SK-N-SH (cell line): ENCODE results near the gene C16orf74. TPM values are rescaled to one million over a fixed set of nuclear protein-coding genes. Genes with fewer than 3 reads are reported as not detected.

ENCODE experiments used
- CTCF ChIA-PET: fragments of 300-600, 350-600 bp; formaldehyde crosslinking; extraction: SDS; loops from one replicate; lab custom pipeline; 2021; lab: Yijun Ruan, JAX
- POLR2A ChIA-PET: fragments of 350-600 bp; sonication (Branson Sonifier 250); formaldehyde crosslinking; extraction: SDS; loops from one replicate; lab custom pipeline; 2020; ENCODE audit warnings: antibody characterized with exemption, inconsistent platforms; lab: Yijun Ruan, JAX
- DNase-seq: peaks from one replicate; pipeline ENCODE4 v3.0.0; 2012
- H2AFZ ChIP-seq: fragments of 200-600 bp; sonication (generic); 2 replicates; pipeline ENCODE4 v1.8.1; 2016; ENCODE audit warnings: antibody characterized with exemption, mild to moderate bottlenecking, low read depth
- H3F3A ChIP-seq: fragments of 200-600 bp; sonication (generic); replicated peaks from 2 replicates; pipeline ENCODE3; 2016; ENCODE audit warnings: antibody characterized with exemption, mild to moderate bottlenecking; ENCODE audit not compliant: insufficient read depth
- H3K27ac ChIP-seq, 2 experiments: fragments of 200-500 bp in 1 of 2; fragments of 200-600 bp in 1 of 2; sonication (Bioruptor generic) in 1 of 2; sonication (generic), shearing (Covaris generic) in 1 of 2; 2 replicates each; pipeline versions ENCODE4 v1.5.1 to v1.6.1; 2014 to 2016; ENCODE audit warnings: low read depth in 2 of 2, inconsistent platforms in 1 of 2, low read length in 1 of 2, mild to moderate bottlenecking in 1 of 2, mixed read lengths in 1 of 2
- H3K27me3 ChIP-seq: fragments of 200-600 bp; sonication (generic), shearing (Covaris generic); 2 replicates; pipeline ENCODE4 v1.6.1; 2016; ENCODE audit warnings: mixed run types; ENCODE audit not compliant: insufficient read depth
- H3K36me3 ChIP-seq, 2 experiments: fragments of 200-500 bp in 1 of 2; fragments of 200-600 bp in 1 of 2; sonication (Bioruptor generic) in 1 of 2; sonication (generic) in 1 of 2; replicated peaks in 1 of 2; 2 replicates each; pipeline versions ENCODE3 to v1.5.1; 2014 to 2016; ENCODE audit warnings: low read length in 1 of 2, mild to moderate bottlenecking in 1 of 2; ENCODE audit not compliant: insufficient read depth in 2 of 2, control insufficient read depth in 1 of 2
- H3K4me1 ChIP-seq, 2 experiments: fragments of 200-500 bp in 1 of 2; fragments of 200-600 bp in 1 of 2; sonication (Bioruptor generic) in 1 of 2; sonication (generic), shearing (Covaris generic) in 1 of 2; 2 replicates each; pipeline versions ENCODE4 v1.5.1 to v1.6.1; 2014 to 2016; ENCODE audit warnings: low read depth in 1 of 2, low read length in 1 of 2, mixed run types in 1 of 2; ENCODE audit not compliant: insufficient read depth in 2 of 2, control insufficient read depth in 1 of 2
- H3K4me2 ChIP-seq: fragments of 200-600 bp; sonication (generic), shearing (Covaris generic); 2 replicates; pipeline ENCODE4 v1.6.1; 2017; ENCODE audit warnings: mixed run types
- H3K4me3 ChIP-seq, 2 experiments: fragments of 200-500 bp in 1 of 2; fragments of 200-600 bp in 1 of 2; sonication (Bioruptor generic) in 1 of 2; sonication (generic), shearing (Covaris generic) in 1 of 2; 2 replicates each; pipeline versions ENCODE4 v1.5.1 to v1.8.1; 2014 to 2016; ENCODE audit warnings: low read depth in 2 of 2, inconsistent platforms in 1 of 2, low read length in 1 of 2, mild to moderate bottlenecking in 1 of 2, mixed read lengths in 1 of 2, moderate library complexity in 1 of 2
- H3K79me2 ChIP-seq: fragments of 200-600 bp; sonication (generic); 2 replicates; pipeline ENCODE4 v1.8.1; 2017; ENCODE audit warnings: mild to moderate bottlenecking; ENCODE audit not compliant: insufficient read depth
- H3K9ac ChIP-seq: fragments of 200-600 bp; sonication (generic); 2 replicates; pipeline ENCODE4 v1.6.1; 2017; ENCODE audit warnings: mixed run types
- H3K9me2 ChIP-seq: fragments of 200-600 bp; sonication (generic); 2 replicates; pipeline ENCODE4 v1.6.1; 2017; ENCODE audit warnings: mixed run types
- H3K9me3 ChIP-seq: fragments of 200-600 bp; sonication (generic); 2 replicates; pipeline ENCODE4 v1.6.1; 2017; ENCODE audit warnings: mixed run types, mild to moderate bottlenecking, moderate library complexity
- H4K20me1 ChIP-seq: fragments of 200-600 bp; sonication (generic); 2 replicates; pipeline ENCODE4 v1.6.1; 2017; ENCODE audit warnings: mild to moderate bottlenecking, mixed run types; ENCODE audit not compliant: insufficient read depth
- CHD2 ChIP-seq: fragments of 150-350 bp; IDR thresholded peaks from 2 replicates; pipeline ENCODE4 v1.6.1; 2018; ENCODE audit warnings: low read length; ENCODE audit not compliant: partially characterized antibody
- ELF1 ChIP-seq: IDR thresholded peaks from 2 replicates; pipeline ENCODE4 v1.4.0; 2012
- EP300 ChIP-seq, 2 experiments: IDR thresholded peaks; 2 replicates each; pipeline versions ENCODE4 v1.4.0 to v1.6.1; 2012; ENCODE audit warnings: borderline replicate concordance in 1 of 2, low read depth in 1 of 2, low read length in 1 of 2
- NFIC ChIP-seq: IDR thresholded peaks from 2 replicates; pipeline ENCODE4 v1.4.0; 2012; ENCODE audit warnings: borderline replicate concordance
- RAD21 ChIP-seq: IDR thresholded peaks from 2 replicates; pipeline ENCODE4 v1.6.1; 2012; ENCODE audit warnings: mild to moderate bottlenecking, low read length
- RCOR1 ChIP-seq: fragments of 150-350 bp; IDR thresholded peaks from 2 replicates; pipeline ENCODE4 v1.6.1; 2017; ENCODE audit warnings: antibody characterized with exemption, low read length
- TAF1 ChIP-seq: IDR thresholded peaks from 2 replicates; pipeline ENCODE4 v1.6.1; 2012; ENCODE audit warnings: low read depth, mild to moderate bottlenecking, low read length, moderate library complexity, borderline replicate concordance
- TCF12 ChIP-seq: IDR thresholded peaks from 2 replicates; pipeline ENCODE4 v1.4.0; 2012
- TEAD4 ChIP-seq: IDR thresholded peaks from 2 replicates; pipeline ENCODE4 v1.4.0; 2012; ENCODE audit warnings: mild to moderate bottlenecking, borderline replicate concordance; ENCODE audit not compliant: insufficient read depth
- YY1 ChIP-seq: IDR thresholded peaks from 2 replicates; pipeline ENCODE4 v1.4.0; 2012; ENCODE audit warnings: low read depth, mild to moderate bottlenecking
- WGBS: methylation state at CpG from one replicate; pipeline ENCODE4 v1.1.6; 2017; ENCODE audit warnings: low lambda C conversion rate; 5-methylcytosine and 5-hydroxymethylcytosine counted together
- polyA plus RNA-seq, 3 experiments: library from polyadenylated mRNA; depleted of rRNA; stranded (reverse); fragments of >200 nt; gene quantifications; 2 replicates each; pipeline ENCODE4 v1.2.3, GENCODE V29; 2012
- TF ChIP-seq, protein P1 (sequence below): IDR thresholded peaks from 2 replicates; pipeline ENCODE4 v1.4.0; 2012; ENCODE audit warnings: low read depth, borderline replicate concordance
- TF ChIP-seq, protein P2 (sequence below): IDR thresholded peaks from 2 replicates; pipeline ENCODE4 v1.4.0; 2012; ENCODE audit warnings: low read depth
- TF ChIP-seq, protein P3 (sequence below): IDR thresholded peaks from 2 replicates; pipeline ENCODE4 v1.4.0; 2012; ENCODE audit warnings: low read depth, borderline replicate concordance
- TF ChIP-seq, protein P4 (sequence below): fragments of 200-600 bp; sonication (generic); IDR thresholded peaks from 2 replicates; pipeline ENCODE4 v1.6.1; 2017; ENCODE audit warnings: antibody characterized with exemption, mild to moderate bottlenecking, moderate library complexity

The C16orf74 gene
- polyA plus RNA-seq, 1 of the 3 experiments (the other 2 are of a cell fraction): 27.2 TPM

DNA sequence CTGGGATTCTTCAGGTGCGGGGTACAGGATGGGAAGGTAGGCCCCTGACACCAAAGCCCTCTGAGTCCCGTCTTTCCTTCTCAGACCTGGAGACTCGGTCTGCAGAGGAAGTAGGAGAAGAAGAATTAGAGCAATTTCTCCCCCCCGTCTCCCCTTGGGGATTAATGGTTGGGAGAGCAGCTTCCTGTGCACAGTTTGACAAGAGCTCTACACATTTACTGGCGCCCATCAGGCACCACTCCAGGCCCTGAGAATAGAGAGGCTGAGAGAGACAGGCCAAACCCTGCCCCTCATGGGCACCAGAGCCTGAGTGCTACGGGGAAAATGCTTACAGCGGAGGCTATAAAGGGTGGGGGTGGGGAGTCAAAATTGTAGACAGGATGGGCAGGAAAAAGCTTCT is 3.5 kb upstream of the C16orf74 start:
- ChIA-PET CTCF (interaction anchor here (1.2 kb wide), 1 partner anchor 9 kb away, joined by 5 read pairs; no protein-coding TSS in a partner anchor), POLR2A (no interaction called here)
- TF ChIP-seq, protein P1, sequence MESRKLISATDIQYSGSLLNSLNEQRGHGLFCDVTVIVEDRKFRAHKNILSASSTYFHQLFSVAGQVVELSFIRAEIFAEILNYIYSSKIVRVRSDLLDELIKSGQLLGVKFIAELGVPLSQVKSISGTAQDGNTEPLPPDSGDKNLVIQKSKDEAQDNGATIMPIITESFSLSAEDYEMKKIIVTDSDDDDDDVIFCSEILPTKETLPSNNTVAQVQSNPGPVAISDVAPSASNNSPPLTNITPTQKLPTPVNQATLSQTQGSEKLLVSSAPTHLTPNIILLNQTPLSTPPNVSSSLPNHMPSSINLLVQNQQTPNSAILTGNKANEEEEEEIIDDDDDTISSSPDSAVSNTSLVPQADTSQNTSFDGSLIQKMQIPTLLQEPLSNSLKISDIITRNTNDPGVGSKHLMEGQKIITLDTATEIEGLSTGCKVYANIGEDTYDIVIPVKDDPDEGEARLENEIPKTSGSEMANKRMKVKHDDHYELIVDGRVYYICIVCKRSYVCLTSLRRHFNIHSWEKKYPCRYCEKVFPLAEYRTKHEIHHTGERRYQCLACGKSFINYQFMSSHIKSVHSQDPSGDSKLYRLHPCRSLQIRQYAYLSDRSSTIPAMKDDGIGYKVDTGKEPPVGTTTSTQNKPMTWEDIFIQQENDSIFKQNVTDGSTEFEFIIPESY: no peak
- Histone ChIP-seq H2AFZ (no peak overlapping the region), H3K9me3 (no peaks in the 10 kb centered on the region), H4K20me1 (no peaks in the 10 kb centered on the region), H3K4me3 (no peak overlapping the region), H3F3A (peaks cover 14% of the 10 kb centered on the region), H3K9ac (no peak overlapping the region), H3K9me2 (no peaks in the 10 kb centered on the region), H3K4me2 (no peak overlapping the region), H3K27ac (no peak overlapping the region), H3K27me3 (no peaks in the 10 kb centered on the region), H3K36me3 (no peaks in the 10 kb centered on the region), H3K4me1 (peaks cover 10 to 14% of the 10 kb centered on the region in 2 experiments; a peak in 2 of 4 replicates), H3K79me2 (peaks cover 8% of the 10 kb centered on the region; the same call in 1 of the 2 replicates)
- no peak for DNase-seq
- WGBS: 89% methylated on average over 7 of the region's 7 CpGs

DNA sequence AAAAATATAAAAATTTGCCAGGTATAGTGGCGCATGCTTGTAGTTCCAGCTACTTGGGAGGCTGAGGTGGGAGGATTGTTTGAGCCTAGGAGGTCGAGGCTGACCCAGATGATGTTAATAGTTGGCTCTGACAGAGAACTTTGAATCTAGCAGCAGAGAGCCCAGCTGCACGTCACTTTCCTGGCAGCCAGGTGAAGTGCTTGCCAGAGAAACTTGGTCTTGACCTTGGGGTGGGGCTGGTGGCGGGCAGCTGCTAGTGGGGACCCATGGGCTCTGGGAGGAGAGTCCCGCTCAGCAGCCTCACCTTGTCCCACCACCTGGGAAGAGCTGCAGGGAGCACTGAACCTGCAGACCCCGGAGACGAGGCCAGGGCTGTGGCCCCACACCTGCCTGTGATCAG is 3.1 kb upstream of the C16orf74 start:
- H3K27ac ChIP-seq: no peak overlapping the region
- no peak overlapping the region for H2AFZ ChIP-seq
- H3K36me3 ChIP-seq: no peaks in the 10 kb centered on the region
- no peak overlapping the region for H3K4me3 ChIP-seq
- H3K9me3 ChIP-seq: no peaks in the 10 kb centered on the region
- ChIA-PET POLR2A (no interaction called here), CTCF (interaction anchor here (1.2 kb wide), 1 partner anchor 9 kb away, joined by 5 read pairs; no protein-coding TSS in a partner anchor)
- H3K4me1 ChIP-seq: peaks cover 10 to 14% of the 10 kb centered on the region in 2 experiments; a peak in 2 of 4 replicates
- 87% methylated on average over 5 of the region's 7 CpGs for WGBS
- H3K27me3 ChIP-seq: no peaks in the 10 kb centered on the region
- H3K4me2 ChIP-seq: no peak overlapping the region
- peaks cover 14% of the 10 kb centered on the region for H3F3A ChIP-seq
- no peaks in the 10 kb centered on the region for H3K9me2 ChIP-seq
- TF ChIP-seq, protein P2, sequence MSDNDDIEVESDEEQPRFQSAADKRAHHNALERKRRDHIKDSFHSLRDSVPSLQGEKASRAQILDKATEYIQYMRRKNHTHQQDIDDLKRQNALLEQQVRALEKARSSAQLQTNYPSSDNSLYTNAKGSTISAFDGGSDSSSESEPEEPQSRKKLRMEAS: no peak
- TF ChIP-seq EP300 (IDR thresholded peaks at IDR 0.05; ENCODE audit: borderline replicate concordance in 1 of 2, low read depth in 1 of 2, low read length in 1 of 2) (no peak), TAF1 (no peak), NFIC (no peak), RCOR1 (no peak), TCF12 (no peak), YY1 (no peak), RAD21 (no peak), CHD2 (no peak), ELF1 (no peak), TEAD4 (no peak)
- TF ChIP-seq, protein P3, sequence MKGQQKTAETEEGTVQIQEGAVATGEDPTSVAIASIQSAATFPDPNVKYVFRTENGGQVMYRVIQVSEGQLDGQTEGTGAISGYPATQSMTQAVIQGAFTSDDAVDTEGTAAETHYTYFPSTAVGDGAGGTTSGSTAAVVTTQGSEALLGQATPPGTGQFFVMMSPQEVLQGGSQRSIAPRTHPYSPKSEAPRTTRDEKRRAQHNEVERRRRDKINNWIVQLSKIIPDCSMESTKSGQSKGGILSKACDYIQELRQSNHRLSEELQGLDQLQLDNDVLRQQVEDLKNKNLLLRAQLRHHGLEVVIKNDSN: no peak
- TF ChIP-seq, protein P4, sequence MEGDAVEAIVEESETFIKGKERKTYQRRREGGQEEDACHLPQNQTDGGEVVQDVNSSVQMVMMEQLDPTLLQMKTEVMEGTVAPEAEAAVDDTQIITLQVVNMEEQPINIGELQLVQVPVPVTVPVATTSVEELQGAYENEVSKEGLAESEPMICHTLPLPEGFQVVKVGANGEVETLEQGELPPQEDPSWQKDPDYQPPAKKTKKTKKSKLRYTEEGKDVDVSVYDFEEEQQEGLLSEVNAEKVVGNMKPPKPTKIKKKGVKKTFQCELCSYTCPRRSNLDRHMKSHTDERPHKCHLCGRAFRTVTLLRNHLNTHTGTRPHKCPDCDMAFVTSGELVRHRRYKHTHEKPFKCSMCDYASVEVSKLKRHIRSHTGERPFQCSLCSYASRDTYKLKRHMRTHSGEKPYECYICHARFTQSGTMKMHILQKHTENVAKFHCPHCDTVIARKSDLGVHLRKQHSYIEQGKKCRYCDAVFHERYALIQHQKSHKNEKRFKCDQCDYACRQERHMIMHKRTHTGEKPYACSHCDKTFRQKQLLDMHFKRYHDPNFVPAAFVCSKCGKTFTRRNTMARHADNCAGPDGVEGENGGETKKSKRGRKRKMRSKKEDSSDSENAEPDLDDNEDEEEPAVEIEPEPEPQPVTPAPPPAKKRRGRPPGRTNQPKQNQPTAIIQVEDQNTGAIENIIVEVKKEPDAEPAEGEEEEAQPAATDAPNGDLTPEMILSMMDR: no peak
- H4K20me1 ChIP-seq: no peaks in the 10 kb centered on the region
- DNase-seq: no peak
- peaks cover 11% of the 10 kb centered on the region; the same call in 1 of the 2 replicates for H3K79me2 ChIP-seq
- no peak overlapping the region for H3K9ac ChIP-seq
